ENCODE results near the gene TOR1B. TPM values are rescaled to one million over a fixed set of nuclear protein-coding genes. Genes with fewer than 3 reads are reported as not detected.
"Not testable (repeated sequence)": the region's sequence is repeated elsewhere in the genome, so short reads cannot be mapped to it uniquely, and the experiment has no call there.

The TOR1B gene
- total RNA-seq, 4 donors from 2014 or later = 17.0 to 31.0 (median 22.7) TPM

- intact Hi-C loops (cut with DNase I; ENCODE audit: low total_unique reads) = loop anchor here (5.0 to 10.0 kb wide), 2 partner anchors 141 to 644 kb away; no protein-coding TSS in a partner anchor
- 77 to 90% methylated on average over 3 of the region's 3 CpGs for WGBS, 2 donors
- H3K4me3 ChIP-seq (ENCODE audit: low read depth, poor library complexity, severe bottlenecking) = no peak overlapping the region
- TF ChIP-seq POLR2A (IDR thresholded peaks at IDR 0.05) = no peak
- no peak for TF ChIP-seq CTCF (IDR thresholded peaks at IDR 0.05)
- DNase-seq (ENCODE audit: low spot score in 2 of 2) = no peak
Observed at GRCh38 chr9:129778469-129778868, 24.5 kb upstream of the TOR1B start.

GRCh38 chr9:129779560-129780190 is 23.3 kb upstream of the TOR1B start:
- WGBS, 2 donors = 92 to 98% methylated on average over 7 of the region's 7 CpGs
- intact Hi-C loops (cut with DNase I; ENCODE audit: low total_unique reads) = loop anchor here (5.0 to 10.0 kb wide), 2 partner anchors 142 to 645 kb away; no protein-coding TSS in a partner anchor
- H3K4me3 ChIP-seq (ENCODE audit: low read depth, poor library complexity, severe bottlenecking) = no peak overlapping the region
- no peak for DNase-seq (ENCODE audit: low spot score in 2 of 2)
- no peak for TF ChIP-seq CTCF (IDR thresholded peaks at IDR 0.05)

- no peak for DNase-seq (ENCODE audit: low spot score in 2 of 2)
- TF ChIP-seq CTCF (IDR thresholded peaks at IDR 0.05) (no peak), POLR2A (IDR thresholded peaks at IDR 0.05) (no peak)
- 88 to 90% methylated on average over 8 of the region's 8 CpGs for WGBS, 2 donors
- H3K4me3 ChIP-seq (ENCODE audit: low read depth, poor library complexity, severe bottlenecking) = no peak overlapping the region
- intact Hi-C loops (cut with DNase I; ENCODE audit: low total_unique reads) = no loop called here
Observed at GRCh38 chr9:129781131-129781530, 21.9 kb upstream of the TOR1B start.

GRCh38 chr9:129781981-129782380 is 21.0 kb upstream of the TOR1B start:
- TF ChIP-seq CTCF (IDR thresholded peaks at IDR 0.05) (no peak), POLR2A (IDR thresholded peaks at IDR 0.05) (no peak)
- intact Hi-C loops (cut with DNase I; ENCODE audit: low total_unique reads) = loop anchor here (2.0 kb wide), 1 partner anchor 45 kb away; no protein-coding TSS in a partner anchor
- 66 to 74% methylated on average over 5 of the region's 5 CpGs for WGBS, 2 donors
- H3K4me3 ChIP-seq (ENCODE audit: low read depth, poor library complexity, severe bottlenecking) = no peak overlapping the region
- no peak for DNase-seq (ENCODE audit: low spot score in 2 of 2)

GRCh38 chr9:129783516-129784361 is 19.2 kb upstream of the TOR1B start:
- intact Hi-C loops (cut with DNase I; ENCODE audit: low total_unique reads) = loop anchor here (2.0 kb wide), 1 partner anchor 47 kb away; no protein-coding TSS in a partner anchor
- no peak overlapping the region for H3K4me3 ChIP-seq (ENCODE audit: low read depth, poor library complexity, severe bottlenecking)
- DNase-seq (ENCODE audit: low spot score in 2 of 2) = peak; percentile 69 to 95
- WGBS, 2 donors = 33 to 36% methylated on average over 14 of the region's 14 CpGs
- no peak for TF ChIP-seq POLR2A (IDR thresholded peaks at IDR 0.05)
- peak in 1 of 3 donors; percentile 87 for TF ChIP-seq CTCF (IDR thresholded peaks at IDR 0.05)

GRCh38 chr9:129784970-129785369 is 18.0 kb upstream of the TOR1B start:
- WGBS, 2 donors = 53 to 62% methylated on average over 11 of the region's 11 CpGs
- not testable (repeated sequence) for H3K4me3 ChIP-seq (ENCODE audit: low read depth, poor library complexity, severe bottlenecking); DNase-seq (ENCODE audit: low spot score in 2 of 2)
- intact Hi-C loops (cut with DNase I; ENCODE audit: low total_unique reads) = loop anchor here (5.0 kb wide), 1 partner anchor 143 kb away; the partner anchor contains the start of gene ASB6

Data from lower leg skin (tissue), 4 donors.